HepG2 (cell line): ENCODE measurements around the gene RNU1-2. TPM values are rescaled to one million over a fixed set of nuclear protein-coding genes. Genes with fewer than 3 reads are reported as not detected.
A peak's percentile ranks its signal among the peaks of the same experiment; 100 is the strongest.

Experiments used
- CBX5 ChIP-seq: sonication (generic); formaldehyde crosslinking; IDR thresholded peaks from 2 replicates; pipeline ENCODE4 v1.4.0; 2020; ENCODE audit warnings: missing genetic modification reagents, borderline replicate concordance
- RBFOX2 ChIP-seq: fragments of 200-400 bp; formaldehyde crosslinking; IDR thresholded peaks from 2 replicates; pipeline ENCODE4 v1.6.1; 2017; ENCODE audit warnings: low read depth, mild to moderate bottlenecking, low read length
- SIN3B ChIP-seq: fragments of 150-350 bp; IDR thresholded peaks from 2 replicates; pipeline ENCODE4 v1.6.1; 2014; ENCODE audit warnings: low read length
- SNAPC2 ChIP-seq: sonication (generic); formaldehyde crosslinking; IDR thresholded peaks from 2 replicates; pipeline ENCODE4 v1.8.1; 2022; ENCODE audit warnings: mild to moderate bottlenecking, missing genetic modification reagents
- ZKSCAN8 ChIP-seq: IDR thresholded peaks from 2 replicates; pipeline ENCODE4 v1.6.1; 2016; ENCODE audit warnings: borderline replicate concordance, missing genetic modification reagents, missing compliant biosample characterization
- ZNF256 ChIP-seq: sonication (generic); formaldehyde crosslinking; conservative IDR thresholded peaks from 2 replicates; pipeline ENCODE4 v1.4.0; 2020; ENCODE audit warnings: missing genetic modification reagents
- ZNF510 ChIP-seq: sonication (generic); formaldehyde crosslinking; IDR thresholded peaks from 2 replicates; pipeline ENCODE4 v1.4.0; 2020; ENCODE audit warnings: low read depth, mild to moderate bottlenecking, missing genetic modification reagents
- ZNF737 ChIP-seq: sonication (generic); formaldehyde crosslinking; IDR thresholded peaks from 2 replicates; pipeline ENCODE4 v1.5.0; 2020; ENCODE audit warnings: missing genetic modification reagents, mild to moderate bottlenecking, borderline replicate concordance
- ZNF83 ChIP-seq: sonication (generic); formaldehyde crosslinking; IDR thresholded peaks from 2 replicates; pipeline ENCODE4 v1.4.0; 2020; ENCODE audit warnings: missing genetic modification reagents, mild to moderate bottlenecking, borderline replicate concordance
- ZSCAN30 ChIP-seq: sonication (generic); formaldehyde crosslinking; IDR thresholded peaks from 2 replicates; pipeline ENCODE4 v1.5.0; 2020; ENCODE audit warnings: mild to moderate bottlenecking, missing genetic modification reagents
- polyA plus RNA-seq, 8 experiments: library from polyadenylated mRNA; depleted of rRNA in 3 of 8; stranded (reverse) in 7 of 8; unstranded in 1 of 8; fragments of >200 nt; fragmentation: Illumina TruSeq in 4 of 8; extraction: Trizol in 4 of 8; gene quantifications; 2 replicates each; pipeline versions ENCODE4 v1.2.1 to v1.2.3, GENCODE V29; 2011 to 2016; ENCODE audit warnings: low read depth in 4 of 8, missing spikeins in 1 of 8, mixed read lengths in 1 of 8; ENCODE audit not compliant: insufficient read depth in 1 of 8
- total RNA-seq, 5 experiments: library from RNA; depleted of rRNA; stranded (reverse); fragments of >200 nt; fragmentation: Illumina TruSeq; extraction: Trizol; gene quantifications; 2 replicates each; pipeline ENCODE4 v1.2.3, GENCODE V29; 2016; ENCODE audit warnings: low read depth in 1 of 5
- TF ChIP-seq, protein P1 (sequence below): IDR thresholded peaks from 2 replicates; pipeline ENCODE4 v1.6.1; 2016; ENCODE audit warnings: mild to moderate bottlenecking
- TF ChIP-seq, protein P2 (sequence below): sonication (generic); formaldehyde crosslinking; IDR thresholded peaks from 2 replicates; pipeline ENCODE4 v1.4.0; 2020; ENCODE audit warnings: mild to moderate bottlenecking, missing genetic modification reagents
- TF ChIP-seq, protein P3 (sequence below): sonication (generic); formaldehyde crosslinking; IDR thresholded peaks from 2 replicates; pipeline ENCODE4 v1.5.0; 2020; ENCODE audit warnings: mild to moderate bottlenecking, missing genetic modification reagents
- TF ChIP-seq, protein P4 (sequence below): IDR thresholded peaks from 2 replicates; pipeline ENCODE4 v1.6.1; 2018; ENCODE audit warnings: missing genetic modification reagents
- TF ChIP-seq, protein P5 (sequence below): sonication (generic); formaldehyde crosslinking; IDR thresholded peaks from 2 replicates; pipeline ENCODE4 v1.4.0; 2020; ENCODE audit warnings: mild to moderate bottlenecking, missing genetic modification reagents

RNU1-2 gene
- total and polyA plus RNA-seq, 2 of the 13 experiments (the other 11 are each of a cell fraction or from before 2014, with no cell fraction given), result under 0.01 to 11,018 TPM

DNA sequence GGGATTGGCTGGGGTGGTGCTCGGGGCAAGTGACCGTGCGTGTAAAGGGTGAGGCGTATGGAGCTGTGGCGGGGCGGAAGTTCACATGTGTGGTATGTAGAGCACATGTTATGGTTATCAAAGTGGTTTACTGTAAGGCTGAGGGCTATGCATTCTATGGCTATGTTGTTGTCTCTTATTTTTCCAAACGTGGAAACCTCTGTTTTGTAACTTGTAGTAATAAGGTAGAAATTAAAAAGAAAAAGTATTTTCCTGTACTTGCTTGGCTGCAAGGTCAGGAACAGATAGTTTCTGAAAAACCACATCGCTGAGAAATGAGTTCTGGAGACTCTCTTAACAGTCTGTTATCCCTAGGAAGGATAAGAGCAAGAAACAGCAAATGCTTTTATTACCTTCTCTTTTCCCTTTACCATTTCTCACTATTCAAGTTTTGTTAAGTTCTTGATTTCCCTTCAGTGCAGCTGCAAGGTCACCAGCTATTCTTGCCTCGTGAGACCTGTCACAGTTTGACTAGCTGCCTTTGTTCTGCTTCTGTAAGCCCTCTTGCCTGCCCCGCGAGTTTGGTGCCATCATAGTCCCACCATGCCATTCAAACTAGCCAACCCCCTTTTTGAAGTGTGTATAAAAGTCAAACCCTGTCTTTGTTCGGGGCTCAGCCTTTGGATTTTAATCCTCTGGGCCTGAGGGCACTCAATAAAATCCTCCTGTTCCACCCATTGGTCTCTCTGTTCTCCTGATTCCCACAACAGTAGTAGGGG, 9.5 kb downstream of the RNU1-2 start (continued):
- TF ChIP-seq, protein P1, sequence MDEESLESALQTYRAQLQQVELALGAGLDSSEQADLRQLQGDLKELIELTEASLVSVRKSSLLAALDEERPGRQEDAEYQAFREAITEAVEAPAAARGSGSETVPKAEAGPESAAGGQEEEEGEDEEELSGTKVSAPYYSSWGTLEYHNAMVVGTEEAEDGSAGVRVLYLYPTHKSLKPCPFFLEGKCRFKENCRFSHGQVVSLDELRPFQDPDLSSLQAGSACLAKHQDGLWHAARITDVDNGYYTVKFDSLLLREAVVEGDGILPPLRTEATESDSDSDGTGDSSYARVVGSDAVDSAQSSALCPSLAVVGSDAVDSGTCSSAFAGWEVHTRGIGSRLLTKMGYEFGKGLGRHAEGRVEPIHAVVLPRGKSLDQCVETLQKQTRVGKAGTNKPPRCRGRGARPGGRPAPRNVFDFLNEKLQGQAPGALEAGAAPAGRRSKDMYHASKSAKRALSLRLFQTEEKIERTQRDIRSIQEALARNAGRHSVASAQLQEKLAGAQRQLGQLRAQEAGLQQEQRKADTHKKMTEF (CRISPR knock-in tag), result peak; percentile 73; the same call in 1 of the 2 replicates
- TF ChIP-seq, protein P2, sequence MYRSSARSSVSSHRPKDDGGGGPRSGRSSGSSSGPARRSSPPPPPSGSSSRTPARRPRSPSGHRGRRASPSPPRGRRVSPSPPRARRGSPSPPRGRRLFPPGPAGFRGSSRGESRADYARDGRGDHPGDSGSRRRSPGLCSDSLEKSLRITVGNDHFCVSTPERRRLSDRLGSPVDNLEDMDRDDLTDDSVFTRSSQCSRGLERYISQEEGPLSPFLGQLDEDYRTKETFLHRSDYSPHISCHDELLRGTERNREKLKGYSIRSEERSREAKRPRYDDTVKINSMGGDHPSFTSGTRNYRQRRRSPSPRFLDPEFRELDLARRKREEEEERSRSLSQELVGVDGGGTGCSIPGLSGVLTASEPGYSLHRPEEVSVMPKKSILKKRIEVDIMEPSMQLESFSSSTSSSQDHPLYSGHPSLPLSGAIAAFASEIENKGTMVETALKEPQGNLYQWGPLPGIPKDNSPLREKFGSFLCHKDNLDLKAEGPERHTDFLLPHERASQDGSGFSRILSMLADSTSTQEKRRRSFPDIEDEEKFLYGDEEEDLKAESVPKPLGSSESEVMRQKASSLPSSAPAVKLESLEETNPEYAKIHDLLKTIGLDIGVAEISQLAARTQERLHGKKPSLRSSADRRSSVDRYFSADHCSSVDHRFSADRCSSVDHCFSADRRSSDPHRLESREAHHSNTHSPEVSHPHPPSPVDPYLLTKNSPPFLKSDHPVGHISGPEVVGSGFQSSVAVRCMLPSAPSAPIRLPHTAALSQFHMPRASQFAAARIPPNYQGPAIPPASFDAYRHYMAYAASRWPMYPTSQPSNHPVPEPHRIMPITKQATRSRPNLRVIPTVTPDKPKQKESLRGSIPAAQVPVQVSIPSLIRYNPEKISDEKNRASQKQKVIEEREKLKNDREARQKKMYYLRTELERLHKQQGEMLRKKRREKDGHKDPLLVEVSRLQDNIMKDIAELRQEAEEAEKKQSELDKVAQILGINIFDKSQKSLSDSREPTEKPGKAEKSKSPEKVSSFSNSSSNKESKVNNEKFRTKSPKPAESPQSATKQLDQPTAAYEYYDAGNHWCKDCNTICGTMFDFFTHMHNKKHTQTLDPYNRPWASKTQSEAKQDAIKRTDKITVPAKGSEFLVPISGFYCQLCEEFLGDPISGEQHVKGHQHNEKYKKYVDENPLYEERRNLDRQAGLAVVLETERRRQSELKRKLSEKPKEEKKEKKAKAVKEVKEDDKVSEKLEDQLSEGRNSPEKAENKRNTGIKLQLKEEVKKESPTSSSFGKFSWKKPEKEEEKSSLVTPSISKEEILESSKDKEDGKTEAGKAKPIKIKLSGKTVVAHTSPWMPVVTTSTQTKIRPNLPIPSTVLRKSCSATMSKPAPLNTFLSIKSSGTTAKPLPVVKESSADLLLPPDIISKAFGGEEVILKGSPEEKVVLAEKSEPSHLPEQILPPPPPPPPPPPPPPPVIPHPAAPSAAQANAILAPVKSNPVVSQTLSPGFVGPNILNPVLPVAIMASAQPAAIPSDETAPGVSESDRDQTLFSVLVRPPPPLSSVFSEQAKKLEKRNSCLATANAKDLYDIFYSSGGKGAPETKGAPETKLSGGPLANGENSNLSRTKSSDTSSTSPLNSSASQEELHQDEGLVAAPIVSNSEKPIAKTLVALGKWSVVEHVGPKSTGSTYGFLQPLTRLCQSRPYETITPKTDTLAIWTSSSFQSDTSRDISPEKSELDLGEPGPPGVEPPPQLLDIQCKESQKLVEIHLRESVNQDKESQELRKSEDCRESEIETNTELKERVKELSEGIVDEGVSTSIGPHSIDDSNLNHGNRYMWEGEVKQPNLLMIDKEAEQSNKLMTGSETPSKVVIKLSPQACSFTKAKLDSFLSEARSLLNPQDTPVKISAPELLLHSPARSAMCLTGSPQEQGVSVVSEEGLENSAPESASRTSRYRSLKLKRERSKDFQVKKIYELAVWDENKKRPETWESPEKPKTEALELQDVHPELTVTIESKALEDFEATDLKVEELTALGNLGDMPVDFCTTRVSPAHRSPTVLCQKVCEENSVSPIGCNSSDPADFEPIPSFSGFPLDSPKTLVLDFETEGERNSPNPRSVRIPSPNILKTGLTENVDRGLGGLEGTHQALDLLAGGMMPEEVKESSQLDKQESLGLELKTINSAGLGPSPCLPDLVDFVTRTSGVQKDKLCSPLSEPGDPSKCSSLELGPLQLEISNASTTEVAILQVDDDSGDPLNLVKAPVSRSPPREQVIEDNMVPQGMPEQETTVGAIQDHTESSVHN (CRISPR knock-in tag), result no peak
- TF ChIP-seq ZNF83 (CRISPR knock-in tag) (no peak), ZKSCAN8 (CRISPR knock-in tag) (0 out of 2 replicates have a peak, but pooled peaks have one; percentile 3), ZNF510 (CRISPR knock-in tag) (0 out of 2 replicates have a peak, but pooled peaks have one; percentile 46), SIN3B (0 out of 2 replicates have a peak, but pooled peaks have one; percentile 24), ZNF256 (CRISPR knock-in tag) (peak; percentile 69; the same call in 1 of the 2 replicates), ZSCAN30 (CRISPR knock-in tag) (no peak; the same call in 1 of the 2 replicates), ZNF737 (no peak), RBFOX2 (peak; percentile 91), CBX5 (no peak), SNAPC2 (CRISPR knock-in tag) (peak; percentile 100)
- TF ChIP-seq, protein P3, sequence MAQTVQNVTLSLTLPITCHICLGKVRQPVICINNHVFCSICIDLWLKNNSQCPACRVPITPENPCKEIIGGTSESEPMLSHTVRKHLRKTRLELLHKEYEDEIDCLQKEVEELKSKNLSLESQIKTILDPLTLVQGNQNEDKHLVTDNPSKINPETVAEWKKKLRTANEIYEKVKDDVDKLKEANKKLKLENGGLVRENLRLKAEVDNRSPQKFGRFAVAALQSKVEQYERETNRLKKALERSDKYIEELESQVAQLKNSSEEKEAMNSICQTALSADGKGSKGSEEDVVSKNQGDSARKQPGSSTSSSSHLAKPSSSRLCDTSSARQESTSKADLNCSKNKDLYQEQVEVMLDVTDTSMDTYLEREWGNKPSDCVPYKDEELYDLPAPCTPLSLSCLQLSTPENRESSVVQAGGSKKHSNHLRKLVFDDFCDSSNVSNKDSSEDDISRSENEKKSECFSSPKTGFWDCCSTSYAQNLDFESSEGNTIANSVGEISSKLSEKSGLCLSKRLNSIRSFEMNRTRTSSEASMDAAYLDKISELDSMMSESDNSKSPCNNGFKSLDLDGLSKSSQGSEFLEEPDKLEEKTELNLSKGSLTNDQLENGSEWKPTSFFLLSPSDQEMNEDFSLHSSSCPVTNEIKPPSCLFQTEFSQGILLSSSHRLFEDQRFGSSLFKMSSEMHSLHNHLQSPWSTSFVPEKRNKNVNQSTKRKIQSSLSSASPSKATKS (CRISPR knock-in tag), result no peak
- TF ChIP-seq, protein P4, sequence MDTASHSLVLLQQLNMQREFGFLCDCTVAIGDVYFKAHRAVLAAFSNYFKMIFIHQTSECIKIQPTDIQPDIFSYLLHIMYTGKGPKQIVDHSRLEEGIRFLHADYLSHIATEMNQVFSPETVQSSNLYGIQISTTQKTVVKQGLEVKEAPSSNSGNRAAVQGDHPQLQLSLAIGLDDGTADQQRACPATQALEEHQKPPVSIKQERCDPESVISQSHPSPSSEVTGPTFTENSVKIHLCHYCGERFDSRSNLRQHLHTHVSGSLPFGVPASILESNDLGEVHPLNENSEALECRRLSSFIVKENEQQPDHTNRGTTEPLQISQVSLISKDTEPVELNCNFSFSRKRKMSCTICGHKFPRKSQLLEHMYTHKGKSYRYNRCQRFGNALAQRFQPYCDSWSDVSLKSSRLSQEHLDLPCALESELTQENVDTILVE, result peak; percentile 42; the same call in 1 of the 2 replicates
- TF ChIP-seq, protein P5, sequence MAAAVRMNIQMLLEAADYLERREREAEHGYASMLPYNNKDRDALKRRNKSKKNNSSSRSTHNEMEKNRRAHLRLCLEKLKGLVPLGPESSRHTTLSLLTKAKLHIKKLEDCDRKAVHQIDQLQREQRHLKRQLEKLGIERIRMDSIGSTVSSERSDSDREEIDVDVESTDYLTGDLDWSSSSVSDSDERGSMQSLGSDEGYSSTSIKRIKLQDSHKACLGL (CRISPR knock-in tag), result 0 out of 2 replicates have a peak, but pooled peaks have one; percentile 16
